Measurements from ENCODE around the gene IDH1. TPM values are rescaled to one million over a fixed set of nuclear protein-coding genes. Genes with fewer than 3 reads are reported as not detected.
"Not testable (repeated sequence)": the region's sequence is repeated elsewhere in the genome, so short reads cannot be mapped to it uniquely, and the experiment has no call there.

The IDH1 gene
- polyA plus RNA-seq, 4 donors: 115 to 297 (median 243) TPM

- H3K4me1 ChIP-seq (ENCODE audit: control insufficient read depth in 3 of 3, insufficient read depth in 2 of 3, low read depth in 1 of 3, low read length in 2 of 3): no peaks in the 10 kb centered on the region
- DNase-seq: no peak
- peaks cover 0 to 3% of the 10 kb centered on the region in 2 donors for H3K9me3 ChIP-seq (ENCODE audit: control insufficient read depth in 2 of 2, insufficient read depth in 1 of 2, low read depth in 1 of 2, low read length in 1 of 2)
- 95 to 99% (median 96%) methylated on average over 2 of the region's 2 CpGs for WGBS, 3 donors
- H3K36me3 ChIP-seq (ENCODE audit: control insufficient read depth in 3 of 3, insufficient read depth in 2 of 3, low read depth in 1 of 3, low read length in 3 of 3): no peaks in the 10 kb centered on the region
- H3K27me3 ChIP-seq (ENCODE audit: control insufficient read depth in 3 of 3, insufficient read depth in 3 of 3, low read length in 3 of 3): no peaks in the 10 kb centered on the region
- H3K4me3 ChIP-seq (ENCODE audit: low read depth in 1 of 3, low read length in 3 of 3): no peak overlapping the region
- FAIRE-seq: no peak
- H3K27ac ChIP-seq (ENCODE audit: low read depth in 1 of 3, low read length in 2 of 3): no peak overlapping the region
Measured at GRCh38 chr2:208224802-208225201, 30.1 kb downstream of the IDH1 start.

- H3K27me3 ChIP-seq (ENCODE audit: control insufficient read depth in 3 of 3, insufficient read depth in 3 of 3, low read length in 3 of 3): no peaks in the 10 kb centered on the region
- no peaks in the 10 kb centered on the region for H3K4me1 ChIP-seq (ENCODE audit: control insufficient read depth in 3 of 3, insufficient read depth in 2 of 3, low read depth in 1 of 3, low read length in 2 of 3)
- DNase-seq (no peak), FAIRE-seq (no peak)
- H3K9me3 ChIP-seq (ENCODE audit: control insufficient read depth in 2 of 2, insufficient read depth in 1 of 2, low read depth in 1 of 2, low read length in 1 of 2): peaks cover 0 to 3% of the 10 kb centered on the region in 2 donors
- WGBS, 3 donors: 82 to 88% (median 86%) methylated on average over 3 of the region's 3 CpGs
- no peak overlapping the region for H3K27ac ChIP-seq (ENCODE audit: low read depth in 1 of 3, low read length in 2 of 3)
- H3K36me3 ChIP-seq (ENCODE audit: control insufficient read depth in 3 of 3, insufficient read depth in 2 of 3, low read depth in 1 of 3, low read length in 3 of 3): no peaks in the 10 kb centered on the region
- no peak overlapping the region for H3K4me3 ChIP-seq (ENCODE audit: low read depth in 1 of 3, low read length in 3 of 3)
Measured at GRCh38 chr2:208222351-208222750, 32.5 kb downstream of the IDH1 start.

- not testable (repeated sequence) for H3K4me1 ChIP-seq (ENCODE audit: control insufficient read depth in 3 of 3, insufficient read depth in 2 of 3, low read depth in 1 of 3, low read length in 2 of 3); H3K9me3 ChIP-seq (ENCODE audit: control insufficient read depth in 2 of 2, insufficient read depth in 1 of 2, low read depth in 1 of 2, low read length in 1 of 2); H3K36me3 ChIP-seq (ENCODE audit: control insufficient read depth in 3 of 3, insufficient read depth in 2 of 3, low read depth in 1 of 3, low read length in 3 of 3); H3K4me3 ChIP-seq (ENCODE audit: low read depth in 1 of 3, low read length in 3 of 3); FAIRE-seq; DNase-seq; H3K27ac ChIP-seq (ENCODE audit: low read depth in 1 of 3, low read length in 2 of 3); H3K27me3 ChIP-seq (ENCODE audit: control insufficient read depth in 3 of 3, insufficient read depth in 3 of 3, low read length in 3 of 3)
- 72 to 82% (median 80%) methylated on average over 3 of the region's 3 CpGs for WGBS, 3 donors
Measured at GRCh38 chr2:208221873-208222272, 33.0 kb downstream of the IDH1 start.

- 84 to 93% (median 89%) methylated on average over 9 of the region's 9 CpGs for WGBS, 3 donors
- no peak overlapping the region for H3K27ac ChIP-seq (ENCODE audit: low read depth in 1 of 3, low read length in 2 of 3)
- H3K9me3 ChIP-seq (ENCODE audit: control insufficient read depth in 2 of 2, insufficient read depth in 1 of 2, low read depth in 1 of 2, low read length in 1 of 2): no peaks in the 10 kb centered on the region
- FAIRE-seq (no peak), DNase-seq (no peak)
- H3K27me3 ChIP-seq (ENCODE audit: control insufficient read depth in 3 of 3, insufficient read depth in 3 of 3, low read length in 3 of 3): no peaks in the 10 kb centered on the region
- no peaks in the 10 kb centered on the region for H3K36me3 ChIP-seq (ENCODE audit: control insufficient read depth in 3 of 3, insufficient read depth in 2 of 3, low read depth in 1 of 3, low read length in 3 of 3)
- no peak overlapping the region for H3K4me3 ChIP-seq (ENCODE audit: low read depth in 1 of 3, low read length in 3 of 3)
- H3K4me1 ChIP-seq (ENCODE audit: control insufficient read depth in 3 of 3, insufficient read depth in 2 of 3, low read depth in 1 of 3, low read length in 2 of 3): peaks cover 0 to 3% (median 0%) of the 10 kb centered on the region in 3 donors
Measured at GRCh38 chr2:208210688-208211451, 44.0 kb downstream of the IDH1 start.

GRCh38 chr2:208208335-208209085 is 46.4 kb downstream of the IDH1 start:
- DNase-seq (no peak), FAIRE-seq (no peak)
- WGBS, 3 donors: 89 to 92% (median 90%) methylated on average over 9 of the region's 9 CpGs
- Histone ChIP-seq H3K4me1 (ENCODE audit: control insufficient read depth in 3 of 3, insufficient read depth in 2 of 3, low read depth in 1 of 3, low read length in 2 of 3) (no peaks in the 10 kb centered on the region), H3K27ac (ENCODE audit: low read depth in 1 of 3, low read length in 2 of 3) (no peak overlapping the region), H3K36me3 (ENCODE audit: control insufficient read depth in 3 of 3, insufficient read depth in 2 of 3, low read depth in 1 of 3, low read length in 3 of 3) (no peaks in the 10 kb centered on the region), H3K9me3 (ENCODE audit: control insufficient read depth in 2 of 2, insufficient read depth in 1 of 2, low read depth in 1 of 2, low read length in 1 of 2) (no peaks in the 10 kb centered on the region), H3K27me3 (ENCODE audit: control insufficient read depth in 3 of 3, insufficient read depth in 3 of 3, low read length in 3 of 3) (no peaks in the 10 kb centered on the region), H3K4me3 (ENCODE audit: low read depth in 1 of 3, low read length in 3 of 3) (no peak overlapping the region)

- no peak for FAIRE-seq
Measured at GRCh38 chr2:208207769-208208168, 47.1 kb downstream of the IDH1 start.

GRCh38 chr2:208204166-208204565 is 50.7 kb downstream of the IDH1 start:
- Histone ChIP-seq H3K36me3 (ENCODE audit: control insufficient read depth in 3 of 3, insufficient read depth in 2 of 3, low read depth in 1 of 3, low read length in 3 of 3) (no peaks in the 10 kb centered on the region), H3K4me3 (ENCODE audit: low read depth in 1 of 3, low read length in 3 of 3) (no peak overlapping the region), H3K27me3 (ENCODE audit: control insufficient read depth in 3 of 3, insufficient read depth in 3 of 3, low read length in 3 of 3) (no peaks in the 10 kb centered on the region), H3K4me1 (ENCODE audit: control insufficient read depth in 3 of 3, insufficient read depth in 2 of 3, low read depth in 1 of 3, low read length in 2 of 3) (no peaks in the 10 kb centered on the region), H3K27ac (ENCODE audit: low read depth in 1 of 3, low read length in 2 of 3) (no peak overlapping the region), H3K9me3 (ENCODE audit: control insufficient read depth in 2 of 2, insufficient read depth in 1 of 2, low read depth in 1 of 2, low read length in 1 of 2) (no peaks in the 10 kb centered on the region)
- no peak for FAIRE-seq
- DNase-seq: no peak
- WGBS, 3 donors: 61 to 81% (median 66%) methylated on average over 5 of the region's 5 CpGs

More at GRCh38 chr2:208207769-208208168, 47.1 kb downstream of the IDH1 start:
- no peaks in the 10 kb centered on the region for H3K4me1 ChIP-seq (ENCODE audit: control insufficient read depth in 3 of 3, insufficient read depth in 2 of 3, low read depth in 1 of 3, low read length in 2 of 3)
- no peak overlapping the region for H3K27ac ChIP-seq (ENCODE audit: low read depth in 1 of 3, low read length in 2 of 3)
- no peaks in the 10 kb centered on the region for H3K36me3 ChIP-seq (ENCODE audit: control insufficient read depth in 3 of 3, insufficient read depth in 2 of 3, low read depth in 1 of 3, low read length in 3 of 3)
- H3K9me3 ChIP-seq (ENCODE audit: control insufficient read depth in 2 of 2, insufficient read depth in 1 of 2, low read depth in 1 of 2, low read length in 1 of 2): no peaks in the 10 kb centered on the region
- no peaks in the 10 kb centered on the region for H3K27me3 ChIP-seq (ENCODE audit: control insufficient read depth in 3 of 3, insufficient read depth in 3 of 3, low read length in 3 of 3)
- no peak for DNase-seq
- WGBS, 3 donors: 70 to 75% (median 74%) methylated on average over 3 of the region's 3 CpGs
- H3K4me3 ChIP-seq (ENCODE audit: low read depth in 1 of 3, low read length in 3 of 3): no peak overlapping the region

GRCh38 chr2:208195531-208195930 is 59.3 kb downstream of the IDH1 start:
- H3K4me3 ChIP-seq (ENCODE audit: low read depth in 1 of 3, low read length in 3 of 3): no peak overlapping the region
- H3K27me3 ChIP-seq (ENCODE audit: control insufficient read depth in 3 of 3, insufficient read depth in 3 of 3, low read length in 3 of 3): no peaks in the 10 kb centered on the region
- 73 to 84% (median 78%) methylated on average over 3 of the region's 3 CpGs for WGBS, 3 donors
- no peaks in the 10 kb centered on the region for H3K9me3 ChIP-seq (ENCODE audit: control insufficient read depth in 2 of 2, insufficient read depth in 1 of 2, low read depth in 1 of 2, low read length in 1 of 2)
- H3K36me3 ChIP-seq (ENCODE audit: control insufficient read depth in 3 of 3, insufficient read depth in 2 of 3, low read depth in 1 of 3, low read length in 3 of 3): no peaks in the 10 kb centered on the region
- no peaks in the 10 kb centered on the region for H3K4me1 ChIP-seq (ENCODE audit: control insufficient read depth in 3 of 3, insufficient read depth in 2 of 3, low read depth in 1 of 3, low read length in 2 of 3)
- DNase-seq (no peak), FAIRE-seq (no peak)
- no peak overlapping the region for H3K27ac ChIP-seq (ENCODE audit: low read depth in 1 of 3, low read length in 2 of 3)
